Anterior cingulate cortex (tissue), 58 donors: Measurements from ENCODE around the gene HOMER1.

ENCODE experiments used
- DNase-seq, 58 donors: peaks; one replicate each; lab custom pipeline; 2025; lab: John Stamatoyannopoulos, UW

Gene HOMER1

GRCh38 chr5:79333852-79334557 lies 179.9 kb downstream of the HOMER1 start:
- DNase-seq: no peak

- no peak for DNase-seq
These were observed 183.9 kb downstream of the HOMER1 start for GRCh38 chr5:79330071-79330470.

GRCh38 chr5:79329453-79329852 lies 184.5 kb downstream of the HOMER1 start:
- DNase-seq: no peak
